GM06990 (cell line): ENCODE measurements around the gene ACTR1A.

Experiments used
- DNase-seq: peaks from one replicate; pipeline ENCODE4 v3.0.0-alpha.2; 2011; ENCODE audit not compliant: insufficient read length; ENCODE audit errors: extremely low read depth
- H3K27me3 ChIP-seq: replicated peaks from 2 replicates; pipeline ENCODE4 v1.6.0; 2011; ENCODE audit warnings: low read length; ENCODE audit not compliant: control insufficient read depth, insufficient read depth
- H3K36me3 ChIP-seq: 2 replicates; pipeline ENCODE4 v1.5.1; 2011; ENCODE audit warnings: low read length; ENCODE audit not compliant: control insufficient read depth, insufficient read depth
- H3K4me3 ChIP-seq: replicated peaks from 2 replicates; pipeline ENCODE4 v1.5.1; 2011; ENCODE audit warnings: low read depth, mild to moderate bottlenecking, control low read depth, low read length
- CTCF ChIP-seq: IDR thresholded peaks from 2 replicates; pipeline ENCODE4 v1.5.1; 2011; ENCODE audit warnings: low read length, control low read depth, mild to moderate bottlenecking, inconsistent platforms; ENCODE audit not compliant: insufficient read depth, poor library complexity, severe bottlenecking

Gene ACTR1A

GRCh38 chr10:102505462-102506115 is 3.1 kb upstream of the ACTR1A start:
- DNase-seq, result no peak
- TF ChIP-seq CTCF, result no peak
- H3K4me3 ChIP-seq, result no peak overlapping the region
- no peaks in the 10 kb centered on the region for H3K27me3 ChIP-seq
- H3K36me3 ChIP-seq, result peaks cover 4% of the 10 kb centered on the region

- no peak for DNase-seq
- H3K27me3 ChIP-seq, result no peaks in the 10 kb centered on the region
- H3K4me3 ChIP-seq, result peak overlapping the region; percentile 87
- H3K36me3 ChIP-seq, result peaks cover 4% of the 10 kb centered on the region
- TF ChIP-seq CTCF, result no peak
Observed at GRCh38 chr10:102504976-102505300, 2.4 kb upstream of the ACTR1A start.

GRCh38 chr10:102504179-102504975 is 1.9 kb upstream of the ACTR1A start:
- Histone ChIP-seq H3K36me3 (peaks cover 4% of the 10 kb centered on the region), H3K27me3 (no peaks in the 10 kb centered on the region), H3K4me3 (peak overlapping the region; percentile 87)
- no peak for DNase-seq
- no peak for TF ChIP-seq CTCF

DNA sequence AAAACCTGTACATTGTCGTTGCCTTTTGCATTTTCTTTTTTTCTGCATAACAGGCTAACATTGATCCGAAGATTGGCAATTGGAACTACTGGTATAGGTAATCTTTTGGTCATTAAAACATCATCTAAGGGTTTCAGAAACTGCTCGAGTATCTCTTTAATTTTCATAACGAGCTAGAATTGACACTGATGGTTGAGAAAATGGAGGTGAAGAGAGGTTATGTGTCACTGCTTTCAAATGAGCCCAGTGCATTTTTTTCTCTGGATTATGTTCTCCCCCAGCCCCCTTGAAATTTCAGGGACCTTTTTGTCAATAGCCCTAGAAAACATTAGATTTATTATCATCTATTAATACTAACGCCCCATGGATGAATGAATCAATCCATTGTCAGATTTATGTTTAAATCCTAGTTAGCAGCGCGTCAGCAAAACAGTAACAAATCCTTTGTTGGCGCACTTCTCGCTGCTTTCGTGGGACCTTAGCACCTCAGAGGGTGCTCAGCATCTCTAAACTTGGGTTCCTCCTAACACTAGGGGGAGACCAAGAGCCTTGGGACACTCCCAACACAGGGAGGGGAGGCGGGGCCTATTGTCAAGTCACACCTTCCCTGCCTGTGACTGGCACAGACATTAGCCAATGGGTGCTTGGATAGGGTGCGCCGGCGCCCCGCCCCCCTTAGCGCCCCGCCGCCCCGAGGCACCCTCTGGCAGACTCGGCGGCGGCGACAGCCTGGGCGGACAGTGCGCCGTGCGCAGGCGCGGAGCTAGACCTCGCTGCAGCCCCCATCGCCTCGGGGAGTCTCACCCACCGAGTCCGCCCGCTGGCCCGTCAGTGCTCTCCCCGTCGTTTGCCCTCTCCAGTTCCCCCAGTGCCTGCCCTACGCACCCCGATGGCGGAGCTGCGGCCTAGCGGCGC is 1.0 kb upstream of the ACTR1A start, which contains the start of gene SUFU:
TSS of gene SUFU (plus strand) at position 709 of the 915 bp plus-strand sequence. CDS start at position 890, 181 bp downstream.
- Histone ChIP-seq H3K4me3 (peak within 1 kb of the TSS; percentile 87), H3K27me3 (no peaks in the 10 kb centered on the region), H3K36me3 (no peaks in the 10 kb centered on the region; the same call in 1 of the 2 replicates)
- TF ChIP-seq CTCF, result peak; percentile 88
- DNase-seq, result peak; percentile 98

DNA sequence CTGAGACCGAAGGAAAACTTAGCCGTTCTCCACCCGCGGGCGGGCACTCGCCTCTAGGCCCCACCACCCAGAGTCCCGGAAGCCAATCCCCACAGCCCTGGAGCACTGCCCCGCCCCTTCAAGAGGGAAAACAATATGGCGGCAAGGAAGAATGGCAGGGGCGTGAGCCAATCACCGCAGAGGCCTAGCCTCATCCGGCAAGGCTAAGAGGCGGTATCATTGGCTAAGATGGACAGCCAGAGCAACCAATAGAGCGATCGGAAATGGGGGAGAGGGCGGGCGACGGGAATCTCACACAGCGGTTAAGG is 529 bp downstream of the ACTR1A start:
- no peak for TF ChIP-seq CTCF
- H3K27me3 ChIP-seq, result no peaks in the 10 kb centered on the region
- no peaks in the 10 kb centered on the region; the same call in 1 of the 2 replicates for H3K36me3 ChIP-seq
- DNase-seq, result peak; percentile 91
- H3K4me3 ChIP-seq, result peak overlapping the region; percentile 83
